Neural crest cell (in vitro differentiated cells): ENCODE results near the gene BIRC6. TPM values are rescaled to one million over a fixed set of nuclear protein-coding genes. Genes with fewer than 3 reads are reported as not detected.
"Not testable (repeated sequence)": the region's sequence is repeated elsewhere in the genome, so short reads cannot be mapped to it uniquely, and the experiment has no call there.

Source experiments
- DNase-seq: peaks from one replicate; pipeline ENCODE4 v3.0.0; 2021; ENCODE audit warnings: low read depth, mixed read lengths, low spot score
- H3K27ac Mint-ChIP-seq: one replicate; pipeline ENCODE4 v1.8.0; 2021; ENCODE audit warnings: mild to moderate bottlenecking, mixed read lengths; ENCODE audit not compliant: unreplicated experiment
- H3K27me3 Mint-ChIP-seq: 2 replicates; pipeline ENCODE4 v1.8.0; 2021; ENCODE audit warnings: low read depth, mild to moderate bottlenecking, mixed read lengths
- H3K36me3 Mint-ChIP-seq: 2 replicates; pipeline ENCODE4 v1.8.0; 2021; ENCODE audit warnings: low read depth, mild to moderate bottlenecking, mixed read lengths
- H3K4me1 Mint-ChIP-seq: 2 replicates; pipeline ENCODE4 v1.8.0; 2021; ENCODE audit warnings: mixed read lengths
- H3K4me3 Mint-ChIP-seq: one replicate; pipeline ENCODE4 v1.8.0; 2021; ENCODE audit warnings: mild to moderate bottlenecking, mixed read lengths
- H3K9me3 Mint-ChIP-seq: 2 replicates; pipeline ENCODE4 v1.8.0; 2021; ENCODE audit warnings: mixed read lengths
- total RNA-seq: library from RNA; stranded (reverse); gene quantifications from 2 replicates; pipeline ENCODE4 v1.2.1, GENCODE V29; 2021
- TF ChIP-seq, protein P1 (sequence below): fragments of 200-600 bp; sonication (generic); conservative IDR thresholded peaks from 2 replicates; pipeline ENCODE4 v1.5.0; 2021; ENCODE audit warnings: antibody characterized with exemption, mild to moderate bottlenecking

BIRC6 gene
- total RNA-seq, 1 donor from 2014 or later = 76.8 TPM

DNA sequence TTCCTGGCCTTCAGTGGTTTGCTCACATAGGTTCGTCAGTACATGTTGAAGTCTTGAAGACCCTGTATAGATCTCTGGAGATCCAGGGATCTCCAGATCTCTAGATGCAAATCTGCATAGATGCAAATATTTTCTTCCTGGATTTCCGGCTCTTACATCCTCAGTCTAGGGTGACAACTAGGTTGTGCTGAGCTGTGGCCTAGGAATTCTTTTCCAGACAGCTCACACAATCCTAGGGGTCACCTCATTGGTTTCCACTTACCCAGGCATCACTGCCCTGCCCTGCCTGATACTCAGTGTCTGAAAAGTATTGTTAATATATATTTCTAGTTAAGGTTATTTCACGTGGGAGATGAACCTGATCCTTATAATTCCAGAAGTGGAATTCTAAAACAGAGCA is 165.9 kb downstream of the BIRC6 start:
- no peak overlapping the region for H3K4me3 Mint-ChIP-seq
- no peaks in the 10 kb centered on the region for H3K27me3 Mint-ChIP-seq
- H3K36me3 Mint-ChIP-seq = peaks cover 18% of the 10 kb centered on the region
- TF ChIP-seq, protein P1, sequence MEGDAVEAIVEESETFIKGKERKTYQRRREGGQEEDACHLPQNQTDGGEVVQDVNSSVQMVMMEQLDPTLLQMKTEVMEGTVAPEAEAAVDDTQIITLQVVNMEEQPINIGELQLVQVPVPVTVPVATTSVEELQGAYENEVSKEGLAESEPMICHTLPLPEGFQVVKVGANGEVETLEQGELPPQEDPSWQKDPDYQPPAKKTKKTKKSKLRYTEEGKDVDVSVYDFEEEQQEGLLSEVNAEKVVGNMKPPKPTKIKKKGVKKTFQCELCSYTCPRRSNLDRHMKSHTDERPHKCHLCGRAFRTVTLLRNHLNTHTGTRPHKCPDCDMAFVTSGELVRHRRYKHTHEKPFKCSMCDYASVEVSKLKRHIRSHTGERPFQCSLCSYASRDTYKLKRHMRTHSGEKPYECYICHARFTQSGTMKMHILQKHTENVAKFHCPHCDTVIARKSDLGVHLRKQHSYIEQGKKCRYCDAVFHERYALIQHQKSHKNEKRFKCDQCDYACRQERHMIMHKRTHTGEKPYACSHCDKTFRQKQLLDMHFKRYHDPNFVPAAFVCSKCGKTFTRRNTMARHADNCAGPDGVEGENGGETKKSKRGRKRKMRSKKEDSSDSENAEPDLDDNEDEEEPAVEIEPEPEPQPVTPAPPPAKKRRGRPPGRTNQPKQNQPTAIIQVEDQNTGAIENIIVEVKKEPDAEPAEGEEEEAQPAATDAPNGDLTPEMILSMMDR = no peak
- no peak overlapping the region for H3K27ac Mint-ChIP-seq
- no peak for DNase-seq
- no peaks in the 10 kb centered on the region for H3K4me1 Mint-ChIP-seq
- no peaks in the 10 kb centered on the region for H3K9me3 Mint-ChIP-seq

DNA sequence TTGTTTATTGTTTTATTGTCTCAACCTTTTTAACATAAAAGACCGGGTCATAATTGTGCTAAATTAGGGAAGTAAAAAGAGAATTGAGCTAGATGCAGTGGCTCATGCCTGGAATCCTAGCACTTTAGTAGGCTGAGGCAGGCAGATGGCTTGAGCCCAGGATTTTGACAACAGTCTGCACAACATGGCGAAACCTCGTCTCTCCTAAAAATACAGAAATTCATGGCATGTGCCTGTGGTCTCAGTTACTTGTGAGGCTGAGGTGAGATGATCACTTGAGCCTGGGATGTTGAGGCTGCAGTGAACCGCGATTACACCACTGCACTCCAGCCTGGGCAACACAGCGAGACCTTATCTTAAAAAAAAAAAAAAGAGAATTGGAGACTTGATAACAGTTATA is 166.9 kb downstream of the BIRC6 start:
- Mint-ChIP-seq H3K4me1 (no peaks in the 10 kb centered on the region), H3K27me3 (no peaks in the 10 kb centered on the region), H3K27ac (no peak overlapping the region), H3K4me3 (no peak overlapping the region), H3K9me3 (no peaks in the 10 kb centered on the region), H3K36me3 (peaks cover 19% of the 10 kb centered on the region)
- DNase-seq = no peak
- TF ChIP-seq, protein P1 = no peak

DNA sequence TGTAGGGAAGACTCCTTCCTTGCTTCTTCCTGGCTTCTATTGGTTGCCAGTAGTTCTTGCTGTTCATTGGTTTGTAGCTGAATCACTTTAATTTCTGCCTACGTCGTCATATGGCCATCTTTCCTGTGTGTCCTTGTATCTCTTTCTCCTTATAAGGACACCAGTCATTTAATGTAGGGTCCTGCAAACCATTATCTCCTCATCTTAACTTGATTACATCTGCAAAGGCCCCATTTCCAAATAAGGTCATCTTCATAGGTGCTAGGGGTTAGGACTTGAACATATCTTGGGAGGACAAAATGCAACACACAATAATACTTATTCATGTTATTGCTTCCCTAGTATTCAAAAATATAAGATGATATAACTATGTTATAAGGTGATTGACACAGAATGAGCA is 175.5 kb downstream of the BIRC6 start:
- TF ChIP-seq, protein P1 = no peak
- Mint-ChIP-seq H3K9me3 (no peaks in the 10 kb centered on the region), H3K36me3 (peaks cover 48% of the 10 kb centered on the region), H3K4me3 (no peak overlapping the region), H3K27me3 (no peaks in the 10 kb centered on the region), H3K4me1 (no peaks in the 10 kb centered on the region), H3K27ac (no peak overlapping the region)
- DNase-seq = no peak

DNA sequence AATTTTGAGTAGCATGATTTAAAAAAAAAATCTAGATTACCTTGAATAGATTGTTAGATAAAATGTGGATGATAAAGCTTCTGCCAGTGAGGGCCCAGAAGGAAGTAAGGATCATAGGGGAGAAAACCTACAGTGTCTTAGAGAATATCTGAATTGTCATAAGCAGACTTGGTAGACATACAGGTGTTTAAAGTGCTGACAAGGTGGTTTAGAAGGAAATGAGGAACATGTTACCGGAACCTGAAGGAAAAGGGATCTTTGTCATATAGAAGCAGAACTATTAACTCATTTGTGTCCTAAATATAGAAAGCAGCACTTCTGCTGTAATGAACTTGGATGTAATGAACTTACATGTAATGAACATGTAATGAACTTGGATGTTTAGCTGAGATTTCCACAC is 176.1 kb downstream of the BIRC6 start:
- Mint-ChIP-seq H3K9me3 (no peaks in the 10 kb centered on the region), H3K36me3 (peaks cover 44% of the 10 kb centered on the region), H3K4me1 (no peaks in the 10 kb centered on the region)

GRCh38 chr2:32534831-32535230 is 178.0 kb downstream of the BIRC6 start:
- Mint-ChIP-seq H3K27me3 (no peaks in the 10 kb centered on the region), H3K36me3 (peaks cover 37% of the 10 kb centered on the region), H3K4me3 (no peak overlapping the region), H3K27ac (no peak overlapping the region), H3K4me1 (no peaks in the 10 kb centered on the region), H3K9me3 (no peaks in the 10 kb centered on the region)
- TF ChIP-seq, protein P1 = no peak
- DNase-seq = no peak

More for the DNA sequence above, 176.1 kb downstream of the BIRC6 start:
- no peak for DNase-seq
- TF ChIP-seq, protein P1 = no peak
- Mint-ChIP-seq H3K4me3 (no peak overlapping the region), H3K27me3 (no peaks in the 10 kb centered on the region), H3K27ac (no peak overlapping the region)

DNA sequence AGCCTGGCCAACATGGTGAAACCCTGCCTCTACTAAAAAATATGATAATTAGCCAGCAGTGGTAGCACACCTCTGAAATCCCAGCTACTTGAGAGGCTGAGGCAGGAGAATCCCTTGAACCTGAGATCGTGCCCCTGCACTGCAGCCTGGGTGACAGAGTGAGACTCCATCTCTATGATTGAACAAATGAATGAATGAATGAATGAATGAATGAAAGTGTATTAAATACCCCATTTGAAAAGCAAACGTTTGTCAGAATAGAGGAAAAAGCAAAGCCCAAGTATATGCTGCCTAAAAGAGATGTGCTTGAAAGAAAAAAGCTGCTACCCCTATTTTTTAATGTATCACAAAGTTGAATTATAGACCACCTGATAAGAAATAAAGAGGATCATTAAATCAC is 181.9 kb downstream of the BIRC6 start:
- Mint-ChIP-seq H3K9me3 (no peaks in the 10 kb centered on the region), H3K4me3 (no peak overlapping the region), H3K27ac (no peak overlapping the region), H3K27me3 (no peaks in the 10 kb centered on the region), H3K4me1 (no peaks in the 10 kb centered on the region), H3K36me3 (peaks cover 25% of the 10 kb centered on the region)
- TF ChIP-seq, protein P1 = no peak
- no peak for DNase-seq

- H3K4me3 Mint-ChIP-seq, DNase-seq, H3K27ac Mint-ChIP-seq, H3K27me3 Mint-ChIP-seq, H3K9me3 Mint-ChIP-seq, H3K36me3 Mint-ChIP-seq, H3K4me1 Mint-ChIP-seq: not testable (repeated sequence)
Observed at GRCh38 chr2:32552483-32552882, 195.7 kb downstream of the BIRC6 start.
